Epithelial cell of prostate (primary cell): ENCODE measurements around the gene RDH8.
"Not testable (repeated sequence)": the region's sequence is repeated elsewhere in the genome, so short reads cannot be mapped to it uniquely, and the experiment has no call there.

Experiments
- DNase-seq: peaks from one replicate; pipeline ENCODE4 v3.0.0-alpha.2; 2011; ENCODE audit warnings: low read depth, low spot score
- H3K27ac ChIP-seq: fragments of 450-650 bp; 2 replicates; pipeline ENCODE4 v1.5.1; 2017; ENCODE audit warnings: mild to moderate bottlenecking

RDH8 gene

GRCh38 chr19:10004617-10005016, 8.7 kb upstream of the RDH8 start:
- no peak overlapping the region for H3K27ac ChIP-seq
- no peak for DNase-seq

GRCh38 chr19:10005632-10006334, 7.5 kb upstream of the RDH8 start:
- DNase-seq = no peak
- no peak overlapping the region for H3K27ac ChIP-seq

DNA sequence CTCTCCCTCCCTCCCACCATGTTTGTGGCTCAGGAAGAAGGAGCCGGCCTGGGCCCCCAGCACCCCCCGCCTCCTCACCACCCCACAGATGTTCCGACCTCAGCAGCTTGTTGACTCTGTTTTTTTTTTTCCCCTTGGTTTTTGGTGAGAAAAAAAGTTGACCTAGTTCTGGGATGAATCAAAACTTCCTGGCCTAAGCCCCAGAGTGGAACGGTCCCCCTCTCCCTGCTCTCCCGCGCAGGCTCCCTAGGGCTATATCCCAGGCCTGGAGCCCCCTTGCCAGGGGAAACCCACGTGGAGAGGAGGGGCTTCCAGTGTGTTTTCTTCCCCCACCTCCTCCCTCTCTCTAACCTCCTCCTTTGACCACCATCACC, 7.0 kb upstream of the RDH8 start:
- no peak overlapping the region for H3K27ac ChIP-seq
- no peak for DNase-seq

- H3K27ac ChIP-seq = no peak overlapping the region
Observed at GRCh38 chr19:10006752-10007323, 6.4 kb upstream of the RDH8 start.

DNA sequence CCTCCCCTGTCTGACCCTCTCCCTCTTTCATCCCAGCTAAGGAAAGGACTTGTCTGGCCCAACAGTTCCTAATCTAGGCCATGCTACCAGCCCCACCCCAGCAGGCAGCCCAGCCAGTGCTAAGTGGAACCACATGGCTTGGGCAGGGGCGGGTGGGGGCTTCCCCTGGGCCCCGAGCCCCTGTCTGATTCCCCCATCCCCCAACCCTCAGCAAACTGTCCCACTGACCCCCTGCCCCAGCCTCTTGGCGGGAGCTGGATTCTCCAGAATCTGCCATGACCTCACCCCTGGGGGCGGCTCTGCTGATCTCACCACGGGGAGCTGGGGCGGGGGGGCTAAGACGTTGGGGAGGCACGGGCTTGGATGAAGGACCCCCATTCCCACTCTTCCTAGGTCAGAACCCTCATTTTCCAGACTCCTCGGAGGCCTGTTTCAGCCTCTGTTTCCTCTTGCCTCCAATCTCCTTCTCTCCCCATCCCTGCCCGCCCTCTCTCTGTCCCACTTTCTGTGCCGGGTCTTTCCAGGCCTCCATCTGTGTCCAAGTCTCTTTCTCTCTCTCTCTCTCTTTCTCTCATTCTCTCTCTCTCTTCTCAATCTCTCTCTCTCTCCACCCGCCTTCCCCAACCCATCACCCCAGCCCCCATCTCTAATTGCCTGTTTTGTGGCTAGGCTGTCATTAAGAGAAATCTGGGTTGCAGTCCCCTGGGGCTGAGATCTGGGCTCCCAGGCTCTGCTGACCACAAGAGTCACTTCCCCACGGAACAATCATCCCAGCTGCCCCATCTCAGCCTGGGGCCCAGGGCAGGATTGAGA, 5.7 kb upstream of the RDH8 start:
- no peak overlapping the region for H3K27ac ChIP-seq
- no peak for DNase-seq

More at GRCh38 chr19:10006752-10007323, 6.4 kb upstream of the RDH8 start:
- DNase-seq = no peak

DNA sequence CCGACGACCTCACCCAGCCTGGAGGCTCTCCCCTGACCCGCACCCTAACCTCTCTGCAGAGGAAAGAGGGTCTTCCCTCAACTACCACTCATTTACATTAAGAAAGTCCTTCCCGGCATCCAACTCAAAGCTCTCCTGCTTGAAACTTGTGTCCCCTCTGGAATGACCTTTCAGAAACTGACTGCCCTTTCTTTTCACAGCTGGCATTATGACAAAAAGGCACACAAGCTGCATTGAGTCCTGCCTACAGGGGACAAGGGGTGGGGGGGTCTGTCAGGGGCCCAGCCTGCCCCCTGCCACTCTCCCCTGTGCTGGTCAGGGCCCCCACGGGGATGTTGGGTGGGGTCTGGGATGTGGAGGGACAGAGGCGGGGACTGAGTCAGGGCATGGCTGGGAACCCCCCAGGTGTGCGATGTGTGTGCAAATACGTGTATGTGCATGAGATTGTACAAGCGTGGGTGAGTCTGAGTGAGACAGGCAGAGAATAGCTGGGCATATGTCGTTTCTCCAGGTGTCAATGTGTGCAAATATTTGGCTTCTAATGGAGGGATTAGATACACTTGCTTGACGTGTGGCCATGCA, 5.0 kb upstream of the RDH8 start:
- DNase-seq = no peak
- H3K27ac ChIP-seq = no peak overlapping the region

GRCh38 chr19:10009714-10010224, 3.5 kb upstream of the RDH8 start:
- DNase-seq = no peak
- H3K27ac ChIP-seq = no peak overlapping the region

- DNase-seq = no peak
- H3K27ac ChIP-seq = no peak within 1 kb of the TSS
Observed at GRCh38 chr19:10010247-10010691, 3.0 kb upstream of the RDH8 start, which contains the start of gene COL5A3. TSS of gene COL5A3 (minus strand) at chr19:10010504. CDS start at chr19:10010385, 119 bp downstream.

GRCh38 chr19:10010939-10011338, 2.3 kb upstream of the RDH8 start:
- H3K27ac ChIP-seq = no peak overlapping the region
- DNase-seq = no peak

DNA sequence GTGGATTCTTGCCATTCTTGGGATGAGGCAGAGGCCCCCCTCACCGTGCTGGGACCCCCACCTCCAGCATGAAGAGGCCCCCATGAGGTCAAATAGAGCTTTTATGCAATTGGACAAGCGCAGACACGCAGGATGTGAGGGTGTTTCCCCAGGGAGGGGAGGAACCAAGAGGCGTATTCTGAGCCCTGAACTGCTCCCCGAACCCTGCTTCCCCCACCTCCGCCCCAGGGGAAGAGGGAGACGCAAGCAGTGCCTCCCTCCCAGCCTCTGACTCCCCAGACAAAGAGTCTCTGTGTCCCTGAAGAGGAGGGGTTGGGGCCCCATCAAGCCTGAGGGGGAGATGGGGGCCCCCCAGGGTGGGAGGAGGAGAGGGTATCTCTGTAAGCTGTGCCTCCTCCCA, 1.3 kb upstream of the RDH8 start:
- no peak for DNase-seq
- H3K27ac ChIP-seq = no peak overlapping the region

- H3K27ac ChIP-seq = no peak overlapping the region
- DNase-seq = no peak
Observed at GRCh38 chr19:10013834-10014618, 743 bp downstream of the RDH8 start.

- DNase-seq = no peak
- H3K27ac ChIP-seq = no peak overlapping the region
Observed at GRCh38 chr19:10018263-10018662, 5.0 kb downstream of the RDH8 start.

- H3K27ac ChIP-seq = no peak overlapping the region
- no peak for DNase-seq
Observed at GRCh38 chr19:10018786-10019185, 5.5 kb downstream of the RDH8 start.

DNA sequence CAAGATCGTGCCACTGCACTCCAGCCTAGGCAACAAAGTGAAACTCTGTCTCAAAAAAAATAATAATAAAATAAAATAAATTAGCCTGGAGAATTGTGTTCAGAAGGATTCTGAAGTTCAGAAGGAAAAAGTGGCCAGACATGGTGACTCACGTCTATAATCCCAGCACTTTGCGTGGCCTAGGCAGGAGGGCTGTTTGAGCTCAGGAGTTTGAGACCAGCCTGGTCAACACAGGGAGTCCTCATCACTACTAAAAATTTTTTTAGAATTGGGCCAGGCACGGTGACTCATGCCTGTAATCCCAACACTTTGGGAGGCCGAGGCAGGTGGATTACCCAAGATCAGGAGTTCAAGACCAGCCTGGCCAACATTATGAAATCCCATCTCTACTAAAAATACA, 6.0 kb downstream of the RDH8 start:
- DNase-seq = no peak
- H3K27ac ChIP-seq = no peak overlapping the region

- DNase-seq = no peak
- no peak overlapping the region for H3K27ac ChIP-seq
Observed at GRCh38 chr19:10020851-10021250, 7.6 kb downstream of the RDH8 start.

GRCh38 chr19:10021446-10021845, 8.2 kb downstream of the RDH8 start:
- DNase-seq = no peak
- H3K27ac ChIP-seq = no peak overlapping the region

DNA sequence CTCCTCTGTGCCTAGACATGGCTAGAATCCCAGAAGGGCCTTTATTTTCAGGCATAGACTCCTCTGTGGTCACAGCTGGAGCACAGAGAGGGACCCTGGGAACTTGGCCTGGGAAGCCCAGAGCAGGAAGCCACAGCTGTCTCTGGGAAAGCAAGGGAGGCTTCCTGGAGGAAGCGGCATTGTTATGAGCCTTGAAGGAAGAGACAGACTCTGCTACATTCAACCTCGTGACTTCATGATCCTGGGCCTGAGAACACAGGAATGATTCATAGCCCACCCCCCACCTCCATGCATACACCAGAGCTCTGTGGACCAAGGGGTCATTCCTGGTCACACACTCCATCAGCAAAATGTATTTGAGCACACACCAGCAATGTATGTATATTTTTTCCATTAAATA, 8.6 kb downstream of the RDH8 start:
- no peak overlapping the region for H3K27ac ChIP-seq
- DNase-seq = no peak

GRCh38 chr19:10023096-10023495, 9.8 kb downstream of the RDH8 start:
- not testable (repeated sequence) for H3K27ac ChIP-seq, DNase-seq

DNA sequence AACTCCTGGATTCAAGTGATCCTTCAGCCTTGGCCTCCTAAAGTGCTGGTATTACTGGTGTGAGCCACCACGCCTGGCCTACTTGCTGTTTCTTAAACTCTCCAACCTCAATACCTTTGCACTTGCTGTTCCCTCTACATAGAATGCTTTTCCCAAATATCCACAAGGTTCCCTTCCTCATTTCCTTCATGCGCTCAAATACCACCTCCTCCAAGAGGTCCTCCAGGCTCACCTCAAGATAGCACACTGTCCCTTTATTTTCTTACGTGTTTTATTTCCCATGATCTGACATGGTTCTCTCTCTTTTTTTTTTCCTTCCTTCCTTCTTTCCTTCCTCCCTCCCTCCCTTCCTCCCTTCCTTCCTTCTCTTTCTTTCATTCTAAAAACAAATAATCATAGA, 13.5 kb downstream of the RDH8 start:
- no peak overlapping the region for H3K27ac ChIP-seq
- no peak for DNase-seq
